Bone marrow (tissue), 2 donors: ENCODE data around the gene PAX5.

ENCODE experiments used
- DNase-seq, 2 donors: peaks; one replicate each; lab custom pipeline; 2025; lab: John Stamatoyannopoulos, UW

The PAX5 gene

DNA sequence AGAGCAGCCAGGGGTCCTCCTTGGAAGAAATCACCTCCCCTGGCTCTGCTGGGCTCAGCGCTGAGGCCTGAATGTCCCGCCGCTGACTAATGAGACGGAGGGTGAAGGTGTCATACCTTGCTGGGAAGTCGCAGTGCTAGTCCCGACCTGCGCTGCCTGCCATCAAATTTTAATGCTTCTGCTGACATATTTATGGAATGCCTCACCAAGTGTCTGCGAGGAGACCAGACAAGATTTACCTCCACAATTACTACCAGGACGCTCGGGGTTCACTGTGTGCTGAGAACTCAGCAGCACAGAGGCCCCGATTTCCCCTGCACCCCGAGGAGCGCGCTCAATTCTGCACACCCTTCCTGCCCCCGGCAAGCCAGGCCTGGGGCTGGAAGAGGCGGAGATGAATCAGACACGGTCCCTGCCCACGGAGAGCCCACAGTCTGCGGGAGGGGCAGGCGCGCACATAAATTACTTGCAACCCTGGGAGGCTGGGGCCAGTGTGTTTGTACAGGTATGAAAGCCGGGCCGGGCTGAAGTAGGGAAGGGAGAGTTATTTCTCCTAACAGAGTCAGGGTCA is 175.2 kb downstream of the PAX5 start:
- no peak for DNase-seq

DNA sequence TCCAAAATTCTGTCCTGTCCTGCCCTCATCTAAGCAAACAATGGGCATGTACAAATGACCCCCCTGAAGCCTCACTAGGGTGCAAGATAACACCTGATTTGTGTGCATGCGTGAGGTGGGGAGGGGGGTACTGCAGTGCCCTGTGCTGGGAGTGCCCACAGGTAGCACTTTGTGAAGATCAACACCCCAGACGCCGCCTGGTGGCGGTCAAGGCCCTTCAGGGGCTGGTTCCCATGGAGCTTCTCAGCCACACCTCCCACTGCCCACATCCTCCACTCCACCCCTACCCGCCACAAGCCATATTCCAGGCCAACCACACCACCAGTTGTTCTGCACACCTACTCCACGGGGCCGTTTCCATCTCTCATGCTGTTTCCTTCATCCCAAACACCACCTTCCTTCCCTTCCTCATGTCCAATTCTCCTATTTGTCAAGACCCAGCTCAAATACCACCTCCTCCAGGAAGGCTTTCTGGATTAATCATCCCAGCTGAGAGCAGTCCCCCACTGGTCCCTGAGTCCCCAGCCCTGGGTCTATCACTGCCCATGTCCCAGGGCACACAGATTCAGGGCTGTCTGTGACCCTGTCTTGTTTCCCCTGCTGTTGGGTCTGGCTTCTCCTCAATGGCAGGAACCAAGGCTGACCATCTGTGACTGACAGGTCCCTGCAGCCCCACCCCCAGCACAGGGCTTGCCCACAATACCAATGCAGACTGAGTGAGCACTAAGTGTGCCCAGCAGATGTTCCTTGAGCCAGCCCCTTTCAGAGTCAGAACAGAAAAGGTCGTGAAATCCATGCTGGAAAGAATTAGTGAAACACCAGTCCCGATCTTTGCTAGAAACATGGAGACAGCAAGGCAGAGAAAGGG is 178.4 kb downstream of the PAX5 start:
- DNase-seq = no peak

DNA sequence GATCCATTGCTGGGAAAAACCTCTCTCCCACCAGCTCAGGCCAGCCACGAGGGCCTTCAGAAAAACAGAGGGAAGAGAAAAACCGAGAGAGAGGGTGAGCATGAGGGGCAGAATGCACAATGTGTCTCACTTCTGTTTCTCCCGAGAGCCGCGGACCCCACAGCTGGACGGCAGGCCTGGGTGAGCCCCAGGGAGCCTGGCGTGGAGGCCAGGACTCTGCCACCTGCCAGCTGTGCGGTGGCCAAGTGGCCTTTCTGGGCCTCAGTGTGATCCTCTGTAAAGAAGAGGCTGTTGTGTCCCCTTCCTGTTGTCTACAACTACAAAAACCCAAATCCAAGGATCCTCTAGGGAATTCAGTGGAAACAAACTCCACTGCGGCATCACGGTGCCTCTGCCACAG is 179.3 kb downstream of the PAX5 start:
- DNase-seq = no peak

- no peak for DNase-seq
Observed at GRCh38 chr9:36854034-36854433, 180.0 kb downstream of the PAX5 start.

DNA sequence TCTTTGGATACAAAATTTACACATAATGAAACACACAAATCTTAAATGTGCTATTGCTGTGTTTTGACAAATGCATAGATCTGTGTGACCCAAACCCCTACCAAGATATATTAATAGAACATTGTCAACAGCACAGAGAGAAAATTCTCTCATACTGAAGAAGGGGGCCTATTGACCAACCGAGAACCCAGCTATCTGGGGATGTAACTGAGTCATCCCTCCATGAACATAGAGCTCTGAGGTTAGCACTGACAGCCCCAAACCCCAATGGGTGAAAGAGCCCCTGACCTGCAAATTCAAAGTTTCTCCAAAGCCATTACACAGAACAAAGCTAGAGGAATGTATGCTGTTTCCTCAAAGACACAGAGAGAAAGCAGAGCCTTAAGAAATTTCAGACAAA is 180.8 kb downstream of the PAX5 start:
- DNase-seq = no peak

DNA sequence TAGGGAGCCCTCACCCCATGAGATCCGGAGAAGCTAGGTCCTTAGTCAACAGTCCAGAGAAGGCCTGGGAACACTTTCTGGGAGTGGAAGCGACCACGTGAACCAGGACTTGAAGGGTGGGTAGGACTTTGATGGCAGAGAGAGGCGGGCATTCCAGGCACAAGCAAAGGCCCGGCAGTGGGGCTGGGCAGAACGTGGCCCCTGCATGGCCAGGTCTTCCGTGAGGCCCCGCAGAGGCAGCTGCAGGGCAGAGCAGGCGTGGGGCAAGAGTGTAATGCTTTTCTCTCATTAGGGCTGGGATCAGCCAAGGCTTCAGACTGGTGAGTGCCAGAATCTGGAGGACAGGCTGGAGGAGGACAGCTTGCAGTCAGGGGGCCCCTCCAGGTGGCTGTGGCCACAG is 184.1 kb downstream of the PAX5 start:
- no peak for DNase-seq

DNA sequence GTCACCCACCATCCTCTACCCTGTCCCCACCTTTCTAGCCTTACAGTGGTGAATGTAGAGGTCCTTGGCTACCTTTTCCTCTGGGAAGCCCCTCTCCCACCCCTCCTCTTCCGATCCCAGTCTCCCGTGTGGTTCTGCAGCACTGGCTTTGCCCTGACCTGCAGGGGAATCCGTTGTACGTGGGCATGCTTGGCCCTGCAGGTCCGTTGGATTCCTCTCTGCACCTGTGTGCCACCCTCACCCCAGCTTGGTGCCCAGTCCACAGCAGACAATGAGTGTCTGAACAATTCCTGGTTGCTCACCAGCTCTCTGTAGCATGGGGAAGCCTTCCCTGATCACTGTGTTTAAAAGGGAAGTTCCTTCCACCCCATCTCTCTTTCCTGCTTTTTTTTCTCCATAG is 185.1 kb downstream of the PAX5 start:
- DNase-seq = no peak

- no peak for DNase-seq
Observed at GRCh38 chr9:36847781-36848673, 186.0 kb downstream of the PAX5 start.

DNA sequence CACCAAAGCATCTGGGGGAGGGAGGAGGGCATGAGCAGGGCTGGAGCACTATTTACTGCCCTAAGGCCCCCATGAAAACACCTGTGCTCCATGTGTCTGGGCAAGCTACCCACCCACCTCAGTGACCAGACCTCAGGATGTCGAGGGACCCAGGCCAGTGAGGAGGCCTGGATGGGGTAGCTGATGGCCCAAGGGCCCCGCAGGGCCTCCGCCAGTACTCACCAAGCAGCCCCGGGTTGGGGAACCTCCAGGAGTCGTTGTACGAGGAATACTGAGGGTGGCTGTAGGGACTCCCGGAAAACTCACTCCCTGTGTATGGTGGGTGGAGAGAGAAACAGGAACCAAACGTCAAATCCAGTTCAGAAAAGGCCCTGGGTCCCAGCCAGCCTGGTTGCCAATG is 187.4 kb downstream of the PAX5 start:
- no peak for DNase-seq

DNA sequence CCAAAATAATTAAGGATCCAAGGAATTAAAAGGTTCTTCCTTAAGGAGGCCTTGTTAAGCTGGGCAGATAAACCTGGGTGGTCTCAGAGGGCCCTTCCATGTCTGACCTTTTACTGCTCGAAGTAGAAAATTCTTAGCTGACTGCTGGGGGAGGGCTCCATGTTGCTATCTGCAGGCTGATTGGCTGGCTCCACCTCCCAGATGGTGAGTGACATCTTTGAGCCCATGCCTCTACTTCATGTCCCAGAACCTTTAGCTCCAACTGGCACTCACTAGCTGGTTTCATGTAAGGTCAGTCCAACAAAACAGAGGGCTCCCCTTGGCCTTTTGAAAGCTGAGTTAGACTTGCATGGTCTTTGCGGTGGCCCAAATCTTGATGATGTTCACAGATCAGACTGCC is 188.2 kb downstream of the PAX5 start:
- DNase-seq = no peak

GRCh38 chr9:36844961-36845360 is 189.1 kb downstream of the PAX5 start:
- DNase-seq = no peak

DNA sequence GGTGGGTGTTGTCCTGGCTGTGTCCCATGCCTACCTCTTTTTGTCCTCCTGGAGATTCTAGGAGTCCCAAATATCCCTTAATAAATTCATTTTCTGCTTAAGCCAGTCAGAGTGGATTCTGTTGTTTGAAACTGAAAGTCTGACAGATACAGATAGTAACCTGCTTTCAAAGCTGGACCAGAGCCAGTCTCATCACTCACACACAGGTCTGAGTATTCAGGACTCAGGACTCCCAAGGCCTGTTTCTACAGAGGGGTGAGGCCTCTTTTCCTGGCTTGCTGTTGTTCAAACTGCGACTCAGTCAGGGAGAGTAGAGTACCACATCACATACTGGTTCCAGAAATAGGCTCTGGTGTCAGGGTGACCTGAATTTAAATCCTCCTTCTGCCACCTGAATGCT is 190.1 kb downstream of the PAX5 start:
- no peak for DNase-seq

DNA sequence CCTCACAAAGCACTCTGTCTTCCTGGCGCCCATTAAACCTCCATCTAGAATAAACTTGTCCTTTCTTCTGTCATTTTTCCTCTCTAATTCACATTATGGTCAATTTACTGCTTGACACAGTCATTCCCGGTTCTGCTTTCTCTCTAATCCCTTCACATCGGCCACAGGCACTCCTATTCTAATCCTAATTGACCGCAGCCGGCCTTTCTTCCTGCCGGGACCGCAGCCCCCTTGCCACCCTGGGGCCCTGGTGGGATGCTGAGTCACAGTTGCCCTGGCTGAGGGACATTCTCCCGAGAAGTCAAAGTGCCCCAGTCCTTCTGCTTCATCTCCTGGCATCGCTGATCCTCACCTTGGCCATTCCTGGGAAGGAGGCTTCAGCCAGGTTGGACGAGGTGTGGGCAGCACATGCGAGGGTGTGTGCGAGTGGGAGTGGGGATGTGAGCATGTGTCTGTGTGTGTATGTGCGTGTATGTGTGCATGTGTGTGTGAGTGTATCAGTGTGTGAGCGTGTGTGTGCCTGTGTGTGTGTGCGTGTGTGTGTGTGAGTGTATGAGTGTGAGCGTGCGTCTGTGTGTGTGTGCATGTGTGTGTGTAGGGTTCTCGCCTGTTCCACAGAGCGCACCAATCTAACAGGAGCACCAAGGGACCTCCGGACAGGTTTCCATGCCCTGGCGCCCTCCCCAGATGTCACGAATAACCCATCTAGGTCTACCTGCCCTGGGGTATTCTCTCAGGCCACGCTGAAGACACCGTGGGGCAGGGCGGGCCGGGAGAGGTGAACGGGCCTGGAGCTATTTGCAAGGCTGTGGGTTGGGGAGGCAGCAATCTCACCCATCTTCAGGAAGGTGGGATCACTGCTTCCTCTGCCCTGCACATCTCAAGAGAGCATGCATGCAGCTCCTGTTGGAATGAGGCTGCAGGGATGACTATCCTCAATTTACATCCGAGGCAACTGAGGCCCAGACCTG is 191.2 kb downstream of the PAX5 start:
- no peak for DNase-seq

DNA sequence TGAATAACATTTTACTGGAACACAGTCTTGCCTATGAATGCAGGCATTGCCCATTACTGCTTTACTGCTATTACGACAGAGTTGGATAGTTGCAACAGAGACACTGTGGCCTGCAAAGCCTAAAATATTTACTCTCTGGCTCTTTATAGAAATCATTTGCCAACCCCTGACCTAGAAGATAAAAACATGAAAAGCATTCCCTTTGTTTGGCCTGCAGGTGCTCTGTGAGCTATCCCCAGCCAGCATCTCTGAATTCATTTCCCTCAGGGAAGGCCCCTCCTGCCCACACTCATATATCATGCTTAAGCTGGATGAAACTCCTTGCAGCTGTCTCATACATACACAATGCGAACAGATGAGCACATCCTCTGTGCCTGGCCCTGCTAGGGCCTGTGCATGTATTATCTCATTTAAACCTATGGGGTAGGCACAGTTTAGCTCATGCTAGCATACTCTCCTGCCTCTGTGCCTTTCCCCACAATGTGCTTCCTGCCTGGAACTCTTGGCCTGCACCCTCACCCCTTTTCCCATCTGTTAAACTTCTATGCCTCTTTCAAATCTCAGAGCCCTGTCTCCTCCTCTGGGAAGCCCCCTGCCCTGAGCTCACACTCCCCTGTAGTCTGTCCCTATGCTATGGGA is 193.1 kb downstream of the PAX5 start:
- DNase-seq = no peak

GRCh38 chr9:36839131-36839885 is 194.8 kb downstream of the PAX5 start:
- no peak for DNase-seq

GRCh38 chr9:36837431-36838405 is 196.3 kb downstream of the PAX5 start:
- DNase-seq = no peak

DNA sequence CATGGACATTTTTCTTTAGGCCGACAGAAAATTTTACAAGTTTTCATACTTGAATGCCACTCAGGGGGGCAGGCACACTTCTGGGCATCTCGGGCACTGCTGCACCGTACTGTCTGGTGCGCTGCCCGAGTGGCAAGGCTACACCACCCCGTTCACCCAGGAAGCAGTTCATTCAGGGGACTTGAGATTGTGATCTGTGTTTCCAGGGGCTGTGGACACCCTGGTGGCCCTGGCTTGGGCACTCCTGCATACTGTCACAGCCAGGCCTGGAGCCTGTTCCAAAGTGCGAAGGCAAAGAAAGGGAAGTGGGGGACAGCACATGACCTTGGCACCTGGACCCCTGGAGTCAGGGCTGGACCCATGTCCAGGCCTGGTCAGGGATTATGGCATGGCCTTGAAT is 197.6 kb downstream of the PAX5 start:
- no peak for DNase-seq

DNA sequence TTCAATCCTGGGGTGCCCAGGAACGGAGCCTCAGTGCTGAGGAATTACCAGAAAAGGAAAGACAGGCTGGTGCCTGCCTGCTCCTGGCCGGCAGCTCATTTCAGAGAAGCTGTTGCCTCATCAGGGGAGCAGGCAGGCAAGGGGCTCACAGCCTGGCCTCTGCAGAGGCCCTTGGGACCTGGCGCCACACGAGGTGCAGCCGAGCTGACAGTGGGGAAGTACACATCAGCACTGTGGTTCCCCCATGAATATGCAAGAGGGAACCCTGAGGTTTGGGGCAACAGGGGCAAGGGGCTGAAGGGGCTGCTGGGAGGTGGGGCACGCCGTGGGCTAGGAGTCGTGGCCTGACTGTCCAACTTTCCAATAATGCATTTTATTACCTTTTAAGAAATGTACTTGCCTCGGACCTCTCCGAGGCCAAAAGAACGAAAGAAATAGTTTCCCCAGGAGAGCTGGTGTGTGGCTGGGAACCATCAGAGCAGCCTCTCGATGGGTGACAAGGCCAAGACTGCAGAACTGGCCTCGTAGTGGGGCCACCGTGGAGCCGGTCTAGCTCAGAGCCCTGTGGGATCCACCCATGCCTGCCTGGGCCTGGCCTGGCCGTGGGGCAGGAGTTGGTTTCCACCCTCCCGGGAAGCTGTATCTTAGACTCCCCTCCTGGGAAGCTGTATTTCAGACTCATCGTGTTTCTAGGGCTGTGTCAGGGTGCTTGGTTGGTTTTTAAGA is 198.6 kb downstream of the PAX5 start:
- no peak for DNase-seq
